Prostate gland (tissue), 2 donors: ENCODE data around the gene COL4A3. TPM values are rescaled to one million over a fixed set of nuclear protein-coding genes. Genes with fewer than 3 reads are reported as not detected.

Experiments
- DNase-seq: peaks from one replicate; pipeline ENCODE4 v3.0.0-alpha.2; 2019; ENCODE audit warnings: low spot score
- H3K27ac ChIP-seq, 2 donors: fragments of 200-600 bp; sonication (generic); 2 replicates each; pipeline ENCODE4 v1.5.1; 2017 to 2019
- H3K27me3 ChIP-seq: fragments of 200-600 bp; sonication (generic); replicated peaks from 2 replicates; pipeline ENCODE4 v1.5.1; 2019; ENCODE audit not compliant: insufficient read depth
- H3K36me3 ChIP-seq, 2 donors: fragments of 200-600 bp; sonication (generic); 1 replicate in 1 of 2; 2 replicates in 1 of 2; pipeline versions ENCODE4 v1.5.1 to v1.8.1; 2017 to 2019
- H3K4me1 ChIP-seq: fragments of 200-600 bp; sonication (generic); replicated peaks from 2 replicates; pipeline ENCODE4 v1.5.1; 2019
- H3K4me3 ChIP-seq, 2 donors: fragments of 200-600 bp; sonication (generic); 2 replicates each; pipeline ENCODE4 v1.5.1; 2017 to 2019
- H3K9me3 ChIP-seq: fragments of 200-600 bp; sonication (generic); 2 replicates; pipeline ENCODE4 v1.5.1; 2017
- CTCF ChIP-seq, 4 experiments: fragments of 200-600 bp in 2 of 4; fragments of 450-650 bp in 2 of 4; sonication (generic) in 2 of 4; IDR thresholded peaks; 1 replicate in 3 of 4; 2 replicates in 1 of 4; pipeline ENCODE4 v1.5.1; 2016 to 2019; ENCODE audit warnings: antibody characterized with exemption in 4 of 4, mild to moderate bottlenecking in 2 of 4, moderate library complexity in 2 of 4
- POLR2A ChIP-seq: fragments of 450-650 bp; IDR thresholded peaks from one replicate; pipeline ENCODE4 v1.6.1; 2016; ENCODE audit warnings: antibody characterized with exemption, mild to moderate bottlenecking
- POLR2AphosphoS5 ChIP-seq: sonication (generic); formaldehyde crosslinking; IDR thresholded peaks from one replicate; pipeline ENCODE4 v1.6.1; 2017; ENCODE audit warnings: antibody characterized with exemption
- WGBS: methylation state at CpG from one replicate; pipeline ENCODE4 v1.1.5; 2018; 5-methylcytosine and 5-hydroxymethylcytosine counted together
- intact Hi-C: fragments of 100-400 bp; cut with DNase I; formaldehyde crosslinking; loops from one replicate; pipeline ENCODE4 v1.14.2; 2022
- total RNA-seq, 2 donors: library from RNA; depleted of rRNA; stranded (reverse); fragments of >200 nt; gene quantifications; one replicate each; pipeline ENCODE4 v1.1.0, GENCODE V29; 2016

The COL4A3 gene
- total RNA-seq, 2 donors from 2014 or later = 3.5 to 7.0 TPM

- Histone ChIP-seq H3K4me3 (no peak overlapping the region), H3K27me3 (no peaks in the 10 kb centered on the region), H3K36me3 (no peaks in the 10 kb centered on the region), H3K9me3 (no peaks in the 10 kb centered on the region), H3K4me1 (no peaks in the 10 kb centered on the region), H3K27ac (no peak overlapping the region)
- no peak for TF ChIP-seq CTCF (IDR thresholded peaks at IDR 0.05)
- TF ChIP-seq POLR2A = no peak
- TF ChIP-seq POLR2AphosphoS5 = no peak
- 64% methylated on average over 4 of the region's 4 CpGs for WGBS
- no peak for DNase-seq
- intact Hi-C loops = no loop called here
Observed at GRCh38 chr2:227293531-227293930, 129.1 kb downstream of the COL4A3 start.

- no peaks in the 10 kb centered on the region for H3K9me3 ChIP-seq
- H3K4me3 ChIP-seq = no peak overlapping the region
- 62% methylated on average over 4 of the region's 4 CpGs for WGBS
- intact Hi-C loops = no loop called here
- TF ChIP-seq CTCF (IDR thresholded peaks at IDR 0.05) (no peak), POLR2AphosphoS5 (no peak), POLR2A (no peak)
- no peaks in the 10 kb centered on the region for H3K4me1 ChIP-seq
- no peak overlapping the region for H3K27ac ChIP-seq
- H3K36me3 ChIP-seq = no peaks in the 10 kb centered on the region
- H3K27me3 ChIP-seq = no peaks in the 10 kb centered on the region
- no peak for DNase-seq
Observed at GRCh38 chr2:227295806-227296205, 131.4 kb downstream of the COL4A3 start.

- Histone ChIP-seq H3K27ac (no peak overlapping the region), H3K9me3 (no peaks in the 10 kb centered on the region), H3K4me1 (no peaks in the 10 kb centered on the region), H3K4me3 (no peak overlapping the region), H3K27me3 (no peaks in the 10 kb centered on the region), H3K36me3 (no peaks in the 10 kb centered on the region)
- WGBS = 90% methylated on average over 3 of the region's 3 CpGs
- intact Hi-C loops = no loop called here
- TF ChIP-seq CTCF (IDR thresholded peaks at IDR 0.05) (no peak), POLR2A (no peak), POLR2AphosphoS5 (no peak)
- no peak for DNase-seq
Observed at GRCh38 chr2:227296671-227297405, 132.4 kb downstream of the COL4A3 start.

- Histone ChIP-seq H3K27me3 (no peaks in the 10 kb centered on the region), H3K27ac (no peak overlapping the region), H3K36me3 (no peaks in the 10 kb centered on the region), H3K4me3 (no peak overlapping the region), H3K4me1 (no peaks in the 10 kb centered on the region), H3K9me3 (no peaks in the 10 kb centered on the region)
- WGBS = 79% methylated on average over 1 of the region's 1 CpG
- DNase-seq = no peak
- intact Hi-C loops = no loop called here
- TF ChIP-seq POLR2AphosphoS5 (no peak), POLR2A (no peak), CTCF (IDR thresholded peaks at IDR 0.05) (no peak)
Observed at GRCh38 chr2:227301523-227301922, 137.1 kb downstream of the COL4A3 start.

- Histone ChIP-seq H3K4me1 (no peaks in the 10 kb centered on the region), H3K27ac (no peak overlapping the region), H3K9me3 (no peaks in the 10 kb centered on the region), H3K27me3 (no peaks in the 10 kb centered on the region), H3K36me3 (no peaks in the 10 kb centered on the region), H3K4me3 (no peak overlapping the region)
- TF ChIP-seq CTCF (IDR thresholded peaks at IDR 0.05) (no peak), POLR2A (no peak), POLR2AphosphoS5 (no peak)
- DNase-seq = no peak
- intact Hi-C loops = no loop called here
- 93% methylated on average over 4 of the region's 4 CpGs for WGBS
Observed at GRCh38 chr2:227308784-227309183, 144.4 kb downstream of the COL4A3 start.
